Liver (tissue), 9 donors: ENCODE data around the gene ZFP36. TPM values are rescaled to one million over a fixed set of nuclear protein-coding genes. Genes with fewer than 3 reads are reported as not detected.

Source experiments
- DNase-seq: peaks from one replicate; pipeline ENCODE4 v3.0.0-alpha.2; 2017; ENCODE audit warnings: low spot score
- H3K27ac ChIP-seq, 2 donors: one replicate each; pipeline ENCODE4 v1.7.0; 2013; ENCODE audit warnings: inconsistent platforms in 2 of 2, low read length in 2 of 2, control low read depth in 1 of 2, low read depth in 1 of 2, mild to moderate bottlenecking in 1 of 2
- H3K27me3 ChIP-seq, 4 donors: one replicate each; pipeline versions ENCODE4 v1.6.1 to v1.7.0; 2013; ENCODE audit warnings: low read length in 3 of 4, inconsistent platforms in 1 of 4, mild to moderate bottlenecking in 1 of 4, moderate library complexity in 1 of 4; ENCODE audit not compliant: control insufficient read depth in 4 of 4, insufficient read depth in 4 of 4
- H3K36me3 ChIP-seq, 4 donors: one replicate each; pipeline versions ENCODE4 v1.6.1 to v1.7.0; 2013; ENCODE audit warnings: low read length in 3 of 4, mild to moderate bottlenecking in 3 of 4, low read depth in 1 of 4, moderate library complexity in 1 of 4; ENCODE audit not compliant: control insufficient read depth in 4 of 4, insufficient read depth in 3 of 4
- H3K4me1 ChIP-seq, 4 donors: one replicate each; pipeline versions ENCODE4 v1.6.1 to v1.7.0; 2013; ENCODE audit warnings: low read length in 3 of 4, mild to moderate bottlenecking in 3 of 4, moderate library complexity in 1 of 4; ENCODE audit not compliant: control insufficient read depth in 4 of 4, insufficient read depth in 4 of 4
- H3K4me3 ChIP-seq, 3 donors: one replicate each; pipeline versions ENCODE4 v1.6.1 to v1.7.0; 2013; ENCODE audit warnings: low read length in 3 of 3, control low read depth in 1 of 3, low read depth in 1 of 3, mild to moderate bottlenecking in 1 of 3
- H3K9ac ChIP-seq, 2 donors: one replicate each; pipeline ENCODE4 v1.7.0; 2013; ENCODE audit warnings: low read length in 2 of 2, mild to moderate bottlenecking in 2 of 2, moderate library complexity in 2 of 2, control low read depth in 1 of 2, low read depth in 1 of 2
- H3K9me3 ChIP-seq, 4 donors: one replicate each; pipeline versions ENCODE4 v1.6.1 to v1.7.0; 2013; ENCODE audit warnings: low read length in 3 of 4; ENCODE audit not compliant: control insufficient read depth in 4 of 4
- FOXA1 ChIP-seq: IDR thresholded peaks from 2 replicates; pipeline ENCODE4 v1.6.1; 2016; ENCODE audit warnings: antibody characterized with exemption
- FOXA2 ChIP-seq: IDR thresholded peaks from 2 replicates; pipeline ENCODE4 v1.6.1; 2016; ENCODE audit warnings: antibody characterized with exemption
- GABPA ChIP-seq, 2 donors: IDR thresholded peaks in 1 of 2; conservative IDR thresholded peaks in 1 of 2; 2 replicates each; pipeline ENCODE4 v1.6.1; 2016; ENCODE audit warnings: antibody characterized with exemption in 2 of 2, mild to moderate bottlenecking in 1 of 2, moderate library complexity in 1 of 2
- HNF4A ChIP-seq, 2 donors: conservative IDR thresholded peaks; 2 replicates each; pipeline ENCODE4 v1.6.1; 2016; ENCODE audit warnings: antibody characterized with exemption in 2 of 2, mild to moderate bottlenecking in 2 of 2
- HNF4G ChIP-seq: IDR thresholded peaks from 2 replicates; pipeline ENCODE4 v1.6.1; 2016; ENCODE audit warnings: antibody characterized with exemption
- JUND ChIP-seq, 2 donors: IDR thresholded peaks; 2 replicates each; pipeline ENCODE4 v1.6.1; 2016; ENCODE audit warnings: antibody characterized with exemption in 2 of 2
- NR2F2 ChIP-seq: IDR thresholded peaks from 2 replicates; pipeline ENCODE4 v1.6.1; 2016; ENCODE audit warnings: antibody characterized with exemption
- RAD21 ChIP-seq, 2 donors: IDR thresholded peaks; 2 replicates each; pipeline ENCODE4 v1.6.1; 2016; ENCODE audit warnings: antibody characterized with exemption in 2 of 2, mild to moderate bottlenecking in 2 of 2
- RXRA ChIP-seq, 2 donors: IDR thresholded peaks; 2 replicates each; pipeline ENCODE4 v1.6.1; 2017 to 2018; ENCODE audit warnings: antibody characterized with exemption in 2 of 2, mild to moderate bottlenecking in 1 of 2
- SP1 ChIP-seq: IDR thresholded peaks from 2 replicates; pipeline ENCODE4 v1.6.1; 2018; ENCODE audit warnings: antibody characterized with exemption, mild to moderate bottlenecking
- TAF1 ChIP-seq: conservative IDR thresholded peaks from 2 replicates; pipeline ENCODE4 v1.6.1; 2016; ENCODE audit warnings: antibody characterized with exemption, mild to moderate bottlenecking
- YY1 ChIP-seq: IDR thresholded peaks from 2 replicates; pipeline ENCODE4 v1.6.1; 2016; ENCODE audit warnings: antibody characterized with exemption, mild to moderate bottlenecking
- WGBS: extraction: QIAGEN DNeasy Blood & Tissue Kit; methylation state at CpG from one replicate; pipeline ENCODE4 v1.1.7; 2013; 5-methylcytosine and 5-hydroxymethylcytosine counted together
- polyA plus RNA-seq, 2 donors: library from polyadenylated mRNA; stranded (reverse) in 1 of 2; unstranded in 1 of 2; fragments of 200-250 nt in 1 of 2; fragments of >200 nt in 1 of 2; fragmentation: Nextera tagmentation in 1 of 2; extraction: Ambion mirVana in 1 of 2; gene quantifications; one replicate each; pipeline versions ENCODE4 v1.2.1 to v1.2.3, GENCODE V29; 2013 to 2015
- total RNA-seq, 2 donors: library from RNA; depleted of rRNA; stranded (reverse); fragments of >200 nt; gene quantifications; one replicate each; pipeline ENCODE4 v1.2.3, GENCODE V29; 2014
- TF ChIP-seq, protein P1 (sequence below): IDR thresholded peaks from 2 replicates; pipeline ENCODE4 v1.6.1; 2016; ENCODE audit warnings: antibody characterized with exemption
- TF ChIP-seq, protein P2 (sequence below): fragments of 150-350 bp; IDR thresholded peaks from 2 replicates; pipeline ENCODE4 v1.5.1; 2017; ENCODE audit warnings: improper control_type of control experiment, low read depth, low read length; ENCODE audit not compliant: missing input control
- TF ChIP-seq, protein P3 (sequence below): IDR thresholded peaks from 2 replicates; pipeline ENCODE4 v1.6.1; 2016; ENCODE audit warnings: antibody characterized with exemption
- TF ChIP-seq, protein P4 (sequence below): IDR thresholded peaks from 2 replicates; pipeline ENCODE4 v1.6.1; 2016; ENCODE audit warnings: antibody characterized with exemption, mild to moderate bottlenecking
- TF ChIP-seq, protein P5 (sequence below): IDR thresholded peaks from 2 replicates; pipeline ENCODE4 v1.6.1; 2016; ENCODE audit warnings: antibody characterized with exemption
- donor health status: healthy.
- donor health status: healthy.
- donor health status: healthy.
- donor health status: healthy.
- donor health status: healthy.

The ZFP36 gene
- total and polyA plus RNA-seq, 4 donors: 3.6 to 91.9 (median 35.5) TPM

DNA sequence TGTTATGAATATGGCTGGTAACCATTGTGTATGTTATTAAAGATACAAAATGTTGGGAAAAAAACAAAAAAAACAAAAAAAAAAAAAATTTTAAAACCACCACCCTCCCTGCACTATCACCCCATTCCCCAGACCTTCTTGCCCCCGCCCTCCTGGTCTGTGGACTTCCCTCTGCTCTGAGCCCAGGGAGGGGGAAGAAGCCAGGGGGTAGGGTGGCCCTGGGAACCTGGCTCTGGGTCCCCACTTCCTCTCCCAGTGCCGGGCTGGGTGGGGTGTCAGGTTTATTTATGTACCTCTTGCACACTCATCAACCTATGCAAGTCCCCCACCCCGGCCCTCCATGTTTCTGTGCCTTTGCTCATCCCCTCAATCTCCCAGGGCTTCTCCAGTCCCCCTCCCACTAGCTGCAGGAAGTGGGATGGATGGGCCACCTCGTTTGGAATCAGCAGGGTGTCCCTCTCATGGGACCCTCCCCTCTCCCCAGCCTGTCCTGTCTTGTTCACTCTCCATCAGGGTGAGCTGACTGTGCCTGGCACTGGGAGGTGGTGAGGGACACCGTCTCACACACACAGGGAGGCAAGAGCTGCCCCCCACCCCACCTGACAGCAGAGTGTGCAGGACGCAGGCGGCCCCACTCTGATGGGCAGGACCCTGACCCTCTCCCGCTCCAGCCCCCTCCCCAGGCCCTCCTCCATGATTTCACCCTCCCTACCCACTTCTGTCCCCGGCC, 21.6 kb upstream of the ZFP36 start:
- no peak for DNase-seq
- Histone ChIP-seq H3K27me3 (no peaks in the 10 kb centered on the region), H3K9me3 (no peaks in the 10 kb centered on the region), H3K27ac (no peak overlapping the region), H3K4me3 (no peak overlapping the region), H3K4me1 (peaks cover 1 to 7% (median 5%) of the 10 kb centered on the region in 4 donors), H3K9ac (no peak overlapping the region), H3K36me3 (peaks cover 15 to 73% (median 43%) of the 10 kb centered on the region in 4 donors)
- no peak for TF ChIP-seq FOXA2
- no peak for TF ChIP-seq GABPA (IDR thresholded peaks at IDR 0.05 in 1 of 2, conservative IDR thresholded peaks at IDR 0.05 in 1 of 2)
- TF ChIP-seq, protein P1, sequence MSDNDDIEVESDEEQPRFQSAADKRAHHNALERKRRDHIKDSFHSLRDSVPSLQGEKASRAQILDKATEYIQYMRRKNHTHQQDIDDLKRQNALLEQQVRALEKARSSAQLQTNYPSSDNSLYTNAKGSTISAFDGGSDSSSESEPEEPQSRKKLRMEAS: no peak
- TF ChIP-seq HNF4A (conservative IDR thresholded peaks at IDR 0.05): no peak
- no peak for TF ChIP-seq TAF1
- TF ChIP-seq RAD21 (IDR thresholded peaks at IDR 0.05): no peak
- no peak for TF ChIP-seq JUND (IDR thresholded peaks at IDR 0.05)
- TF ChIP-seq, protein P2, sequence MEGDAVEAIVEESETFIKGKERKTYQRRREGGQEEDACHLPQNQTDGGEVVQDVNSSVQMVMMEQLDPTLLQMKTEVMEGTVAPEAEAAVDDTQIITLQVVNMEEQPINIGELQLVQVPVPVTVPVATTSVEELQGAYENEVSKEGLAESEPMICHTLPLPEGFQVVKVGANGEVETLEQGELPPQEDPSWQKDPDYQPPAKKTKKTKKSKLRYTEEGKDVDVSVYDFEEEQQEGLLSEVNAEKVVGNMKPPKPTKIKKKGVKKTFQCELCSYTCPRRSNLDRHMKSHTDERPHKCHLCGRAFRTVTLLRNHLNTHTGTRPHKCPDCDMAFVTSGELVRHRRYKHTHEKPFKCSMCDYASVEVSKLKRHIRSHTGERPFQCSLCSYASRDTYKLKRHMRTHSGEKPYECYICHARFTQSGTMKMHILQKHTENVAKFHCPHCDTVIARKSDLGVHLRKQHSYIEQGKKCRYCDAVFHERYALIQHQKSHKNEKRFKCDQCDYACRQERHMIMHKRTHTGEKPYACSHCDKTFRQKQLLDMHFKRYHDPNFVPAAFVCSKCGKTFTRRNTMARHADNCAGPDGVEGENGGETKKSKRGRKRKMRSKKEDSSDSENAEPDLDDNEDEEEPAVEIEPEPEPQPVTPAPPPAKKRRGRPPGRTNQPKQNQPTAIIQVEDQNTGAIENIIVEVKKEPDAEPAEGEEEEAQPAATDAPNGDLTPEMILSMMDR: no peak
- TF ChIP-seq HNF4G: no peak
- no peak for TF ChIP-seq SP1
- TF ChIP-seq, protein P3, sequence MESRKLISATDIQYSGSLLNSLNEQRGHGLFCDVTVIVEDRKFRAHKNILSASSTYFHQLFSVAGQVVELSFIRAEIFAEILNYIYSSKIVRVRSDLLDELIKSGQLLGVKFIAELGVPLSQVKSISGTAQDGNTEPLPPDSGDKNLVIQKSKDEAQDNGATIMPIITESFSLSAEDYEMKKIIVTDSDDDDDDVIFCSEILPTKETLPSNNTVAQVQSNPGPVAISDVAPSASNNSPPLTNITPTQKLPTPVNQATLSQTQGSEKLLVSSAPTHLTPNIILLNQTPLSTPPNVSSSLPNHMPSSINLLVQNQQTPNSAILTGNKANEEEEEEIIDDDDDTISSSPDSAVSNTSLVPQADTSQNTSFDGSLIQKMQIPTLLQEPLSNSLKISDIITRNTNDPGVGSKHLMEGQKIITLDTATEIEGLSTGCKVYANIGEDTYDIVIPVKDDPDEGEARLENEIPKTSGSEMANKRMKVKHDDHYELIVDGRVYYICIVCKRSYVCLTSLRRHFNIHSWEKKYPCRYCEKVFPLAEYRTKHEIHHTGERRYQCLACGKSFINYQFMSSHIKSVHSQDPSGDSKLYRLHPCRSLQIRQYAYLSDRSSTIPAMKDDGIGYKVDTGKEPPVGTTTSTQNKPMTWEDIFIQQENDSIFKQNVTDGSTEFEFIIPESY: no peak
- no peak for TF ChIP-seq FOXA1
- TF ChIP-seq, protein P4, sequence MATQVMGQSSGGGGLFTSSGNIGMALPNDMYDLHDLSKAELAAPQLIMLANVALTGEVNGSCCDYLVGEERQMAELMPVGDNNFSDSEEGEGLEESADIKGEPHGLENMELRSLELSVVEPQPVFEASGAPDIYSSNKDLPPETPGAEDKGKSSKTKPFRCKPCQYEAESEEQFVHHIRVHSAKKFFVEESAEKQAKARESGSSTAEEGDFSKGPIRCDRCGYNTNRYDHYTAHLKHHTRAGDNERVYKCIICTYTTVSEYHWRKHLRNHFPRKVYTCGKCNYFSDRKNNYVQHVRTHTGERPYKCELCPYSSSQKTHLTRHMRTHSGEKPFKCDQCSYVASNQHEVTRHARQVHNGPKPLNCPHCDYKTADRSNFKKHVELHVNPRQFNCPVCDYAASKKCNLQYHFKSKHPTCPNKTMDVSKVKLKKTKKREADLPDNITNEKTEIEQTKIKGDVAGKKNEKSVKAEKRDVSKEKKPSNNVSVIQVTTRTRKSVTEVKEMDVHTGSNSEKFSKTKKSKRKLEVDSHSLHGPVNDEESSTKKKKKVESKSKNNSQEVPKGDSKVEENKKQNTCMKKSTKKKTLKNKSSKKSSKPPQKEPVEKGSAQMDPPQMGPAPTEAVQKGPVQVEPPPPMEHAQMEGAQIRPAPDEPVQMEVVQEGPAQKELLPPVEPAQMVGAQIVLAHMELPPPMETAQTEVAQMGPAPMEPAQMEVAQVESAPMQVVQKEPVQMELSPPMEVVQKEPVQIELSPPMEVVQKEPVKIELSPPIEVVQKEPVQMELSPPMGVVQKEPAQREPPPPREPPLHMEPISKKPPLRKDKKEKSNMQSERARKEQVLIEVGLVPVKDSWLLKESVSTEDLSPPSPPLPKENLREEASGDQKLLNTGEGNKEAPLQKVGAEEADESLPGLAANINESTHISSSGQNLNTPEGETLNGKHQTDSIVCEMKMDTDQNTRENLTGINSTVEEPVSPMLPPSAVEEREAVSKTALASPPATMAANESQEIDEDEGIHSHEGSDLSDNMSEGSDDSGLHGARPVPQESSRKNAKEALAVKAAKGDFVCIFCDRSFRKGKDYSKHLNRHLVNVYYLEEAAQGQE: no peak
- TF ChIP-seq, protein P5, sequence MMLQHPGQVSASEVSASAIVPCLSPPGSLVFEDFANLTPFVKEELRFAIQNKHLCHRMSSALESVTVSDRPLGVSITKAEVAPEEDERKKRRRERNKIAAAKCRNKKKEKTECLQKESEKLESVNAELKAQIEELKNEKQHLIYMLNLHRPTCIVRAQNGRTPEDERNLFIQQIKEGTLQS: no peak
- TF ChIP-seq YY1: no peak
- no peak for TF ChIP-seq NR2F2
- TF ChIP-seq RXRA (IDR thresholded peaks at IDR 0.05): no peak
- 80% methylated on average over 9 of the region's 9 CpGs for WGBS
